IMR-90 (cell line): ENCODE results near the gene LAG3. TPM values are rescaled to one million over a fixed set of nuclear protein-coding genes. Genes with fewer than 3 reads are reported as not detected.

Source experiments
- ATAC-seq: fragments of 200-7000 bp; cut with Tn5 transposase; 2 replicates; pipeline ENCODE4 v1.9.1; 2020; ENCODE audit warnings: low read depth, mild to moderate bottlenecking, moderate library complexity
- BruUV-seq: library from RNA; stranded (reverse); fragments of 400-500 nt; replicated peaks from 2 replicates; lab custom pipeline; 2021; lab: Mats Ljungman, UMichigan
- CTCF ChIA-PET: fragments of 300-600 bp; formaldehyde crosslinking; extraction: SDS; loops from one replicate; lab custom pipeline; 2021; ENCODE audit warnings: antibody characterized with exemption; lab: Yijun Ruan, JAX
- POLR2A ChIA-PET: fragments of 300-600 bp; sonication (Branson Sonifier 250); formaldehyde crosslinking; loops from one replicate; lab custom pipeline; 2022; ENCODE audit warnings: antibody characterized with exemption; ENCODE audit not compliant: unreplicated experiment; lab: Charles Lee
- DNase-seq: peaks from one replicate; pipeline ENCODE4 v3.0.0; 2013
- H2AFZ ChIP-seq: replicated peaks from 2 replicates; pipeline ENCODE3; 2013; ENCODE audit warnings: low read length, mild to moderate bottlenecking; ENCODE audit not compliant: poor library complexity
- H2AK5ac ChIP-seq: 2 replicates; pipeline ENCODE4 v1.6.1; 2013; ENCODE audit warnings: low read depth, low read length, inconsistent platforms
- H2AK9ac ChIP-seq: replicated peaks from 2 replicates; pipeline ENCODE3; 2013; ENCODE audit warnings: mild to moderate bottlenecking, low read depth, low read length, moderate library complexity; ENCODE audit not compliant: poor library complexity
- H2BK120ac ChIP-seq: 2 replicates; pipeline ENCODE4 v1.6.1; 2013; ENCODE audit warnings: low read depth, low read length, inconsistent platforms
- H2BK15ac ChIP-seq: 3 replicates; pipeline ENCODE4 v1.6.1; 2013; ENCODE audit warnings: low read depth, low read length, inconsistent platforms
- H2BK20ac ChIP-seq: 2 replicates; pipeline ENCODE4 v1.6.1; 2013; ENCODE audit warnings: low read depth, mild to moderate bottlenecking, inconsistent platforms, low read length, moderate library complexity
- H2BK5ac ChIP-seq: 2 replicates; pipeline ENCODE4 v1.6.1; 2013; ENCODE audit warnings: mild to moderate bottlenecking, low read depth, low read length, inconsistent platforms; ENCODE audit not compliant: poor library complexity, severe bottlenecking
- H3K14ac ChIP-seq: replicated peaks from 2 replicates; pipeline ENCODE4 v1.6.1; 2013; ENCODE audit warnings: low read depth, low read length, inconsistent platforms
- H3K18ac ChIP-seq: 2 replicates; pipeline ENCODE4 v1.6.1; 2013; ENCODE audit warnings: low read depth, low read length, control low read depth
- H3K23ac ChIP-seq: 2 replicates; pipeline ENCODE4 v1.6.1; 2013; ENCODE audit warnings: low read depth, low read length, inconsistent platforms
- H3K27ac ChIP-seq: 2 replicates; pipeline ENCODE4 v1.5.1; 2013; ENCODE audit warnings: mild to moderate bottlenecking, control low read depth, low read length; ENCODE audit not compliant: insufficient read depth
- H3K27me3 ChIP-seq: 2 replicates; pipeline ENCODE4 v1.6.1; 2013; ENCODE audit warnings: low read length; ENCODE audit not compliant: control insufficient read depth, insufficient read depth
- H3K36me3 ChIP-seq: 2 replicates; pipeline ENCODE4 v1.6.1; 2013; ENCODE audit warnings: low read length, mixed read lengths; ENCODE audit not compliant: control insufficient read depth, insufficient read depth
- H3K4ac ChIP-seq: 2 replicates; pipeline ENCODE4 v1.6.1; 2013; ENCODE audit warnings: low read depth, low read length, inconsistent platforms
- H3K4me1 ChIP-seq: 2 replicates; pipeline ENCODE4 v1.6.1; 2013; ENCODE audit warnings: low read length, mixed read lengths; ENCODE audit not compliant: control insufficient read depth, insufficient read depth
- H3K4me2 ChIP-seq: 2 replicates; pipeline ENCODE4 v1.6.1; 2013; ENCODE audit warnings: low read depth, mild to moderate bottlenecking, control low read depth, low read length, moderate library complexity
- H3K4me3 ChIP-seq: 2 replicates; pipeline ENCODE4 v1.5.1; 2013; ENCODE audit warnings: low read depth, mild to moderate bottlenecking, control low read depth, low read length, moderate library complexity; ENCODE audit not compliant: insufficient read depth
- H3K56ac ChIP-seq: 2 replicates; pipeline ENCODE4 v1.6.1; 2013; ENCODE audit warnings: low read length, inconsistent platforms; ENCODE audit not compliant: insufficient read depth; ENCODE audit errors: extremely low read depth
- H3K79me1 ChIP-seq, 2 experiments: 2 replicates each; pipeline ENCODE4 v1.6.1; 2013; ENCODE audit warnings: low read length in 2 of 2, inconsistent platforms in 1 of 2, low read depth in 1 of 2
- H3K9ac ChIP-seq: 2 replicates; pipeline ENCODE4 v1.6.1; 2013; ENCODE audit warnings: low read depth, low read length, control low read depth
- H3K9me1 ChIP-seq: 2 replicates; pipeline ENCODE4 v1.6.1; 2013; ENCODE audit warnings: low read length, inconsistent platforms; ENCODE audit not compliant: insufficient read depth
- H3K9me3 ChIP-seq: 2 replicates; pipeline ENCODE4 v1.6.1; 2013; ENCODE audit warnings: low read length; ENCODE audit not compliant: control insufficient read depth, insufficient read depth
- H4K20me1 ChIP-seq: 2 replicates; pipeline ENCODE4 v1.6.1; 2013; ENCODE audit warnings: low read length, inconsistent platforms; ENCODE audit not compliant: insufficient read depth
- H4K5ac ChIP-seq: 2 replicates; pipeline ENCODE4 v1.6.1; 2013; ENCODE audit warnings: mild to moderate bottlenecking, low read depth, low read length, control low read depth
- H4K8ac ChIP-seq, 2 experiments: 2 replicates each; pipeline ENCODE4 v1.6.1; 2013; ENCODE audit warnings: low read depth in 2 of 2, low read length in 2 of 2, control low read depth in 1 of 2, inconsistent platforms in 1 of 2
- H4K91ac ChIP-seq: 2 replicates; pipeline ENCODE4 v1.6.1; 2013; ENCODE audit warnings: low read depth, low read length, inconsistent platforms; ENCODE audit not compliant: insufficient read depth
- BHLHE40 ChIP-seq: fragments of 150-350 bp; IDR thresholded peaks from 2 replicates; pipeline ENCODE4 v1.6.1; 2016; ENCODE audit warnings: mild to moderate bottlenecking, low read depth, low read length
- CHD1 ChIP-seq: IDR thresholded peaks from 2 replicates; pipeline ENCODE4 v1.6.1; 2012; ENCODE audit warnings: low read depth, low read length, improper control_type of control experiment
- FOS ChIP-seq: fragments of 150-350 bp; IDR thresholded peaks from 2 replicates; pipeline ENCODE4 v1.6.1; 2016; ENCODE audit warnings: low read depth, low read length
- MAZ ChIP-seq: IDR thresholded peaks from 2 replicates; pipeline ENCODE4 v1.6.1; 2012; ENCODE audit warnings: low read depth, mild to moderate bottlenecking, low read length, improper control_type of control experiment, moderate library complexity, borderline replicate concordance
- NFE2L2 ChIP-seq: fragments of 150-350 bp; IDR thresholded peaks from 2 replicates; pipeline ENCODE4 v1.6.1; 2016; ENCODE audit warnings: low read depth, mild to moderate bottlenecking, low read length
- POLR2A ChIP-seq: IDR thresholded peaks from 2 replicates; pipeline ENCODE4 v1.6.1; 2012; ENCODE audit warnings: mild to moderate bottlenecking, low read depth, low read length
- WGBS, 2 experiments: methylation state at CpG; one replicate each; pipeline versions ENCODE4 v1.1.5 to v1.1.7; 2013; ENCODE audit warnings: missing lambda C conversion rate in 2 of 2; ENCODE audit not compliant: insufficient read length in 1 of 2; ENCODE audit errors: extremely low coverage in 2 of 2; 5-methylcytosine and 5-hydroxymethylcytosine counted together
- dilution Hi-C: fragments of 300-500 bp; cut with HindIII; formaldehyde crosslinking; loops from one replicate; pipeline ENCODE4 v1.14.3; 2018; ENCODE audit warnings: low sequenced_read_pairs; ENCODE audit not compliant: unreplicated experiment
- in situ Hi-C: fragments of 300-500 bp; cut with MboI; formaldehyde crosslinking; loops from 3 replicates; pipeline ENCODE4 v1.14.3; 2019; ENCODE audit warnings: low sequenced_read_pairs, inconsistent platforms, mixed read lengths
- intact Hi-C: fragments of 100-400 bp; cut with micrococcal nuclease; formaldehyde crosslinking; loops from 2 replicates; pipeline ENCODE4 v1.10.0; 2022
- polyA plus RNA-seq, 3 experiments: library from polyadenylated mRNA; depleted of rRNA; stranded (reverse); fragments of >200 nt; gene quantifications; 2 replicates each; pipeline ENCODE4 v1.2.3, GENCODE V29; 2012; ENCODE audit warnings: low replicate concordance in 1 of 3
- total RNA-seq: library from RNA; depleted of rRNA; stranded (reverse); fragments of >200 nt; gene quantifications from 2 replicates; pipeline ENCODE4 v1.2.3, GENCODE V29; 2012

The LAG3 gene
- total and polyA plus RNA-seq, 2 of the 4 experiments (the other 2 are of a cell fraction), result 0.41 TPM; not detected in 1

- Histone ChIP-seq H2AK5ac (no peak overlapping the region), H2BK120ac (no peak overlapping the region), H3K9me1 (peaks cover 4% of the 10 kb centered on the region; the same call in 1 of the 2 replicates), H2AK9ac (no peak overlapping the region), H2BK20ac (no peak overlapping the region), H3K14ac (no peak overlapping the region), H2BK15ac (no peak overlapping the region), H3K9ac (no peak overlapping the region), H3K18ac (no peak overlapping the region), H3K79me1 (0 out of 4 replicates have a peak, but pooled peaks cover 0 to 3% of the 10 kb centered on the region in 2 experiments), H3K9me3 (no peaks in the 10 kb centered on the region), H4K8ac (no peak overlapping the region), H4K91ac (no peak overlapping the region), H3K4ac (no peak overlapping the region), H2BK5ac (no peak overlapping the region), H3K4me1 (peaks cover 4% of the 10 kb centered on the region; the same call in 1 of the 2 replicates), H3K36me3 (peaks cover 3% of the 10 kb centered on the region), H3K27ac (no peak overlapping the region), H4K5ac (no peak overlapping the region), H4K20me1 (no peaks in the 10 kb centered on the region), H3K23ac (no peak overlapping the region), H3K4me2 (no peak overlapping the region), H3K56ac (no peak overlapping the region), H2AFZ (no peak overlapping the region), H3K4me3 (no peak overlapping the region), H3K27me3 (0 out of 2 replicates have a peak, but pooled peaks cover 2% of the 10 kb centered on the region)
- DNase-seq (no peak), ATAC-seq (no peak)
- dilution Hi-C loops (no loop called here), in situ Hi-C loops (no loop called here), intact Hi-C loops (no loop called here)
- POLR2A ChIA-PET, result no interaction called here
- BruUV-seq, result no TSS peak
- no peak for TF ChIP-seq CHD1
- no peak for TF ChIP-seq FOS
- TF ChIP-seq MAZ, result no peak
- no peak for TF ChIP-seq BHLHE40
- no peak for TF ChIP-seq POLR2A
- no peak for TF ChIP-seq NFE2L2
- CTCF ChIA-PET, result no interaction called here
- WGBS, 2 experiments, result 70% methylated on average over 2 of the region's 3 CpGs; no CpG with 5 or more reads in 1 of the 2 experiments
Measured at GRCh38 chr12:6816598-6816997, 44.3 kb downstream of the LAG3 start.
